Fibroblast of villous mesenchyme (primary cell): ENCODE measurements around the gene LIPT2. TPM values are rescaled to one million over a fixed set of nuclear protein-coding genes. Genes with fewer than 3 reads are reported as not detected.
A peak's percentile ranks its signal among the peaks of the same experiment; 100 is the strongest.

Source experiments
- DNase-seq: peaks from one replicate; pipeline ENCODE4 v3.0.0-alpha.2; 2010; ENCODE audit warnings: low read depth
- H3K4me3 ChIP-seq: 2 replicates; pipeline ENCODE4 v1.5.1; 2011; ENCODE audit warnings: low read depth, mild to moderate bottlenecking, low read length
- small RNA-seq: library from RNA; depleted of rRNA; stranded (forward); fragments of <200 nt; gene quantifications from one replicate; pipeline ENCODE3, GENCODE V24; 2012
- total RNA-seq: library from RNA; depleted of rRNA; stranded (reverse); fragments of >200 nt; gene quantifications from 2 replicates; pipeline ENCODE4 v1.2.3, GENCODE V29; 2012
- TF ChIP-seq, protein P1 (sequence below): IDR thresholded peaks from 2 replicates; pipeline ENCODE4 v1.5.1; 2012; ENCODE audit warnings: low read depth, mild to moderate bottlenecking, low read length; ENCODE audit not compliant: insufficient read depth

Gene LIPT2
- total RNA-seq, 1 donor: 1.7 TPM

- no peak overlapping the region for H3K4me3 ChIP-seq
- TF ChIP-seq, protein P1, sequence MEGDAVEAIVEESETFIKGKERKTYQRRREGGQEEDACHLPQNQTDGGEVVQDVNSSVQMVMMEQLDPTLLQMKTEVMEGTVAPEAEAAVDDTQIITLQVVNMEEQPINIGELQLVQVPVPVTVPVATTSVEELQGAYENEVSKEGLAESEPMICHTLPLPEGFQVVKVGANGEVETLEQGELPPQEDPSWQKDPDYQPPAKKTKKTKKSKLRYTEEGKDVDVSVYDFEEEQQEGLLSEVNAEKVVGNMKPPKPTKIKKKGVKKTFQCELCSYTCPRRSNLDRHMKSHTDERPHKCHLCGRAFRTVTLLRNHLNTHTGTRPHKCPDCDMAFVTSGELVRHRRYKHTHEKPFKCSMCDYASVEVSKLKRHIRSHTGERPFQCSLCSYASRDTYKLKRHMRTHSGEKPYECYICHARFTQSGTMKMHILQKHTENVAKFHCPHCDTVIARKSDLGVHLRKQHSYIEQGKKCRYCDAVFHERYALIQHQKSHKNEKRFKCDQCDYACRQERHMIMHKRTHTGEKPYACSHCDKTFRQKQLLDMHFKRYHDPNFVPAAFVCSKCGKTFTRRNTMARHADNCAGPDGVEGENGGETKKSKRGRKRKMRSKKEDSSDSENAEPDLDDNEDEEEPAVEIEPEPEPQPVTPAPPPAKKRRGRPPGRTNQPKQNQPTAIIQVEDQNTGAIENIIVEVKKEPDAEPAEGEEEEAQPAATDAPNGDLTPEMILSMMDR: no peak
- DNase-seq: peak; percentile 51
These were observed 50.9 kb downstream of the LIPT2 start for GRCh38 chr11:74442636-74443035.

Small RNAs within 50 kb of the gene (small RNA-seq; reads per million reads assigned to genes)
- not detected for gene CYCSP27

Other genes starting within 250 kb of the LIPT2 start
- gene P4HA3, start 182.1 kb downstream of the LIPT2 start, total RNA-seq: 2.6 and 11.9 TPM in 2 replicates
- gene PGM2L1, start 95.3 kb downstream of the LIPT2 start, total RNA-seq: 2.6 and 6.1 TPM in 2 replicates
- under 0.01 and 0.64 TPM in 2 replicates for gene KCNE3, start 26.2 kb downstream of the LIPT2 start, total RNA-seq
- 9.0 and 13.8 TPM in 2 replicates for gene POLD3, start 98.9 kb upstream of the LIPT2 start, total RNA-seq
- not detected in 2 replicates for gene CHRDL2, start 237.7 kb upstream of the LIPT2 start, total RNA-seq